Measurements from ENCODE around the gene KCMF1.

- TF ChIP-seq CTCF (IDR thresholded peaks at IDR 0.05) (no peak), POLR2AphosphoS5 (IDR thresholded peaks at IDR 0.05; ENCODE audit: low read depth, low read length) (no peak), SIN3A (IDR thresholded peaks at IDR 0.05; ENCODE audit: borderline replicate concordance, insufficient read depth, low read depth, low read length) (no peak), TCF7L2 (IDR thresholded peaks at IDR 0.05; ENCODE audit: low read depth, low read length) (no peak)
Measured at GRCh38 chr2:84940088-84940470, 30.9 kb upstream of the KCMF1 start.
